ENCODE data around the gene MMD2. TPM values are rescaled to one million over a fixed set of nuclear protein-coding genes. Genes with fewer than 3 reads are reported as not detected.

Gene MMD2
- total and polyA plus RNA-seq, 2 experiments from 2014 or later, result 0.11 to 0.38 TPM

- no peak for TF ChIP-seq ZNF462 (CRISPR knock-in tag; IDR thresholded peaks at IDR 0.05)
Measured at GRCh38 chr7:4856336-4857057, 102.5 kb downstream of the MMD2 start (continued).

Small RNAs within 50 kb of the gene (small RNA-seq; reads per million reads assigned to genes)
- not detected for gene AC092032.1 (ENCODE audit: low replicate concordance)

Other genes with a start within 250 kb of the MMD2 start
- gene AP5Z1, start 183.6 kb downstream of the MMD2 start, total RNA-seq (2014; rRNA removed; shearing (Covaris generic)), result 28.8 and 31.2 TPM in 2 replicates
- gene AP5Z1, start 183.6 kb downstream of the MMD2 start, polyA plus RNA-seq (2016; fragmentation: Nextera tagmentation; extraction: Ambion mirVana), result 16.3 and 16.4 TPM in 2 replicates
- 0.27 and 0.42 TPM in 2 replicates for gene PAPOLB, start 97.2 kb downstream of the MMD2 start, total RNA-seq (2014; rRNA removed; shearing (Covaris generic))
- gene PAPOLB, start 97.2 kb downstream of the MMD2 start, polyA plus RNA-seq (2016; fragmentation: Nextera tagmentation; extraction: Ambion mirVana), result 0.07 and 0.08 TPM in 2 replicates
- gene RADIL, start 75.5 kb downstream of the MMD2 start, total RNA-seq (2014; rRNA removed; shearing (Covaris generic)), result 7.8 and 9.8 TPM in 2 replicates
- gene RADIL, start 75.5 kb downstream of the MMD2 start, polyA plus RNA-seq (2016; fragmentation: Nextera tagmentation; extraction: Ambion mirVana), result 4.3 and 4.8 TPM in 2 replicates
- 15.1 and 15.2 TPM in 2 replicates for gene RBAK, start 86.7 kb upstream of the MMD2 start, total RNA-seq (2014; rRNA removed; shearing (Covaris generic))
- 6.3 and 6.5 TPM in 2 replicates for gene RBAK, start 86.7 kb upstream of the MMD2 start, polyA plus RNA-seq (2016; fragmentation: Nextera tagmentation; extraction: Ambion mirVana)
- gene WIPI2, start 231.0 kb upstream of the MMD2 start, total RNA-seq (2014; rRNA removed; shearing (Covaris generic)), result 74.0 and 86.5 TPM in 2 replicates
- gene WIPI2, start 231.0 kb upstream of the MMD2 start, polyA plus RNA-seq (2016; fragmentation: Nextera tagmentation; extraction: Ambion mirVana), result 32.4 and 34.4 TPM in 2 replicates

All from GM23338 (cell line).